ENCODE measurements around the gene ZNF14.
"Not testable (repeated sequence)": the region's sequence is repeated elsewhere in the genome, so short reads cannot be mapped to it uniquely, and the experiment has no call there.

ZNF14 gene

GRCh38 chr19:19687090-19687489, 45.8 kb downstream of the ZNF14 start:
- DNase-seq (ENCODE audit: low read depth), result no peak

- no peak for DNase-seq (ENCODE audit: low read depth)
These were observed 46.3 kb downstream of the ZNF14 start for GRCh38 chr19:19686580-19686979.

GRCh38 chr19:19686119-19686518, 46.8 kb downstream of the ZNF14 start:
- DNase-seq (ENCODE audit: low read depth), result not testable (repeated sequence)

GRCh38 chr19:19679176-19680073, 53.5 kb downstream of the ZNF14 start:
- no peak for DNase-seq (ENCODE audit: low read depth)

GRCh38 chr19:19677579-19677978, 55.3 kb downstream of the ZNF14 start:
- DNase-seq (ENCODE audit: low read depth), result no peak

GRCh38 chr19:19674315-19674714, 58.6 kb downstream of the ZNF14 start:
- DNase-seq (ENCODE audit: low read depth), result no peak

GRCh38 chr19:19672816-19673215, 60.1 kb downstream of the ZNF14 start:
- DNase-seq (ENCODE audit: low read depth), result no peak

- no peak for DNase-seq (ENCODE audit: low read depth)
These were observed 62.8 kb downstream of the ZNF14 start for GRCh38 chr19:19670070-19670551.

- peak; percentile 86 for DNase-seq (ENCODE audit: low read depth)
These were observed 64.5 kb downstream of the ZNF14 start, which contains the start of gene ZNF101 for GRCh38 chr19:19668230-19669012. TSS of gene ZNF101 (plus strand) at chr19:19668839. CDS start at chr19:19668964, 125 bp downstream.

- DNase-seq (ENCODE audit: low read depth), result not testable (repeated sequence)
These were observed 67.4 kb downstream of the ZNF14 start for GRCh38 chr19:19665420-19665948.

GRCh38 chr19:19663256-19664120, 69.4 kb downstream of the ZNF14 start, which contains the start of gene ATP13A1:
TSS of gene ATP13A1 (minus strand) at chr19:19663676. CDS start at chr19:19663666, 10 bp downstream.
- peak; percentile 90 for DNase-seq (ENCODE audit: low read depth)

GRCh38 chr19:19662871-19663255, 70.0 kb downstream of the ZNF14 start:
- DNase-seq (ENCODE audit: low read depth), result no peak

GRCh38 chr19:19662344-19662743, 70.6 kb downstream of the ZNF14 start:
- no peak for DNase-seq (ENCODE audit: low read depth)

- no peak for DNase-seq (ENCODE audit: low read depth)
These were observed 71.1 kb downstream of the ZNF14 start for GRCh38 chr19:19661675-19662251.

GRCh38 chr19:19661141-19661674, 71.7 kb downstream of the ZNF14 start:
- no peak for DNase-seq (ENCODE audit: low read depth)

All from stimulated activated CD8-positive, alpha-beta memory T cell treated with anti-CD3 and anti-CD28 coated beads, Interleukin-12 subunit alpha, Interleukin-12 subunit beta, amount 100 ng/mL, for 4 hours (primary cell).